Naive B cell (primary cell): ENCODE results near the gene XRCC4. TPM values are rescaled to one million over a fixed set of nuclear protein-coding genes. Genes with fewer than 3 reads are reported as not detected.

ENCODE experiments used
- ATAC-seq, 2 donors: fragments of 150-1000 bp; cut with Tn5 transposase; 2 replicates each; pipeline ENCODE4 v1.10.0; 2021; ENCODE audit warnings: low read depth in 2 of 2, mild to moderate bottlenecking in 2 of 2, moderate library complexity in 2 of 2
- DNase-seq: peaks from one replicate; pipeline ENCODE4 v3.0.0; 2022
- H3K27ac Mint-ChIP-seq, 6 donors: one replicate each; pipeline ENCODE4 v1.8.0; 2020 to 2022; ENCODE audit warnings: mild to moderate bottlenecking in 6 of 6, mixed read lengths in 6 of 6, moderate library complexity in 5 of 6, inconsistent platforms in 2 of 6
- H3K27me3 Mint-ChIP-seq, 3 donors: one replicate each; pipeline ENCODE4 v1.8.0; 2021 to 2022; ENCODE audit warnings: mixed read lengths in 3 of 3, mild to moderate bottlenecking in 1 of 3
- H3K36me3 Mint-ChIP-seq, 2 donors: one replicate each; pipeline ENCODE4 v1.8.0; 2020 to 2022; ENCODE audit warnings: mixed read lengths in 2 of 2, inconsistent platforms in 1 of 2, mild to moderate bottlenecking in 1 of 2
- H3K4me1 Mint-ChIP-seq, 3 donors: one replicate each; pipeline ENCODE4 v1.8.0; 2020 to 2022; ENCODE audit warnings: mixed read lengths in 3 of 3, inconsistent platforms in 1 of 3, mild to moderate bottlenecking in 1 of 3, moderate library complexity in 1 of 3
- H3K4me3 Mint-ChIP-seq, 8 donors: one replicate each; pipeline ENCODE4 v1.8.0; 2020 to 2022; ENCODE audit warnings: mild to moderate bottlenecking in 8 of 8, mixed read lengths in 8 of 8, moderate library complexity in 8 of 8, inconsistent platforms in 2 of 8
- H3K9me3 Mint-ChIP-seq, 7 donors: one replicate each; pipeline ENCODE4 v1.8.0; 2020 to 2022; ENCODE audit warnings: mixed read lengths in 7 of 7, mild to moderate bottlenecking in 5 of 7, inconsistent platforms in 2 of 7, moderate library complexity in 1 of 7
- polyA plus RNA-seq, 6 donors: library from polyadenylated mRNA; unstranded; fragments of 300-500 nt; fragmentation: Illumina TruSeq; gene quantifications; one replicate each; pipeline ENCODE4 v1.2.3, GENCODE V29; 2021; ENCODE audit warnings: low read depth in 6 of 6

The XRCC4 gene
- 1 to 10 TPM; 7.8 to 9.9 (median 9.3) TPM for polyA plus RNA-seq

DNA sequence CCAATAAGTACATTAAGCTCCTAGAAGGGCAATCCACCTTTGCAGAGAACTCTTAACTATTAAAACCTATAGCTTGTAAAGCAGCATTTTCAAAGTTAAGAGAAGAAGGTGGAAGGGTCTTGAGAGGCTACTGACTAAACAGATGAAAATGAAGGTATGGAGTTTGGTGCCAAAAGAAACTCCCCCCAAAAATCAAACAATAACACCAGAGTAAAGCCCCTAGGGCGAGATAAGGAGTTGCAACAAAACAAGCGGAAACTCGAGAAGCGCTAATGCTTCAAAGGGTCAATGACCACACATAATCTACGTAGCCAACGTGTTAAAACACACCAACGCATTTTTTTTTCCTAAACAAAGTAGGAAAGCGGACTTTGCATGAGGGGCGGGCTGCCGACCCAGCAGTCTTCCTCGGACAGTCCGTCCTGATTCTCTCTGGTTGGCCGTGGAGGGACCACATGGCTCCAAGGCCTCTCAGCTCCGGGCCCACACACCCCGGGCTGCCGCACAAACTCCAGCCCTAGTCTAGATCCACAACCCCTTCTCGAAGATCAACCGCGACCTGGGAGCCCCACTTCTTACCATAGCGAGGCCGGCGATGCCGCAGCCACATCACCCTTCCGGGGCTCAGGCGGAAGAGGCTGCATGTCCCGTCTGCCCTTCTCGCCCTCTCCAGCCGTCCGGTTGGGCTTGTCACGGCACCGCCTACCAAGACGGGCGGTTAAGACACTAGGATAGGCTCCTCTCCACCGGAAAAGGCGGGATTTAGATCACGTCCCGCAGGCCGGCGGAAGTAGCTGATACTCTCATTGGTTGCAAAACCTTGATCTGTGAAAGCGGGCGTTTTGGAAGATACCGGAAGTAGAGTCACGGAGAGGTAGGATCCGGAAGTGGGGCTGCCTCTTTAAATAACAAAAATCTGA lies at the start of gene XRCC4, which contains the start of gene TMEM167A:
Gene XRCC4, plus strand, starts transcription at position 806 of the 920 bp plus-strand sequence. CDS start 27,373 bp downstream, outside the sequence.
Gene TMEM167A, minus strand, starts transcription at position 653 of the 920 bp plus-strand sequence. Its CDS starts 71 bp downstream, at position 582.
- no peaks in the 10 kb centered on the region for H3K27me3 Mint-ChIP-seq
- H3K4me3 Mint-ChIP-seq: peak within 1 kb of the TSS; percentile 95 to 100 (median 98)
- H3K36me3 Mint-ChIP-seq: peaks cover 7 to 15% of the 10 kb centered on the region in 2 donors
- H3K4me1 Mint-ChIP-seq: peaks cover 33 to 64% (median 45%) of the 10 kb centered on the region in 3 donors
- H3K9me3 Mint-ChIP-seq: no peaks in the 10 kb centered on the region
- DNase-seq: peak; percentile 94
- peak within 1 kb of the TSS; percentile 96 to 99 (median 98) for H3K27ac Mint-ChIP-seq
- ATAC-seq: peak; percentile 98

DNA sequence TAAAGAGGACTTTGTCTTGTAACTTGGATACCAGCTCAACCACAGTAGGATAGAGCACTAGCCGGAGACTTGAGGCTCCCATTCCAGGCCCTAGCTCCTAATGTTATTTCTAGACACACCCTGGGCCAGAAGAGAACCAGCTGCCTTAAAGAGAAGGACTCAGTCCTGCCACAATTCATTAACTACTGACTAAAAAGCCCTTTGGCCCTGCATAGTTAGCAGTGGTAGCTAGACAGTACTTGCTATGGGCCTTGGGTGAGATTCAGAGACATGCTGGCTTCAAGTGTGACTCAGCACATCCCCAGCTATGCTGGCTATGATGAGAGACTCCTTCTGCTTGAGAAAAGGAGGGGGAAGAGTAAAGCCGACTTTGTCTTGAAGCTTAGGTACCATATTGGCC lies 47.4 kb upstream of the XRCC4 start:
- ATAC-seq (no peak), DNase-seq (no peak)
- H3K9me3 Mint-ChIP-seq: no peaks in the 10 kb centered on the region
- H3K36me3 Mint-ChIP-seq: no peaks in the 10 kb centered on the region
- H3K27me3 Mint-ChIP-seq: no peaks in the 10 kb centered on the region
- no peak overlapping the region for H3K4me3 Mint-ChIP-seq
- no peak overlapping the region for H3K27ac Mint-ChIP-seq
- H3K4me1 Mint-ChIP-seq: peaks cover 12 to 24% (median 16%) of the 10 kb centered on the region in 3 donors

DNA sequence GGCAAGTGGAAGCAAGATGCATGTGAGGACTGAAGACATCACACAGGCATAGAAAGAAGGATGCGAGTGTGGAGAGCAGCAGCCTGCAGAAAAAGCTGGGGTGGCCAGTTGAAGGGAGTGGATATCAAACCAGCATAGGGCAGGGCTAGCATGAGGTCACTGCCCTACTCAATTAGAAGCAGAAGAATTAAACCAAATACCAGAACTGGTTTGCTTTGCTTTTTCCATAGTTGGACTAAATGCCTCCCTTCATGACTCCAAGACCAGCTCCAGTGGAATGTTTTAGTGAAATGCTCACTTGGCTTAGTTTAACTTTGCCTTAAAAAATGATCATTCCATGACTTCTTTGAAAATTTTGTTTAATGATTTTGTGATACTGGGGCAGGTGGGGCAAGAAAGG lies 46.0 kb upstream of the XRCC4 start:
- Mint-ChIP-seq H3K9me3 (no peaks in the 10 kb centered on the region), H3K4me3 (no peak overlapping the region), H3K4me1 (peaks cover 12 to 16% (median 14%) of the 10 kb centered on the region in 3 donors), H3K36me3 (no peaks in the 10 kb centered on the region), H3K27ac (no peak overlapping the region), H3K27me3 (no peaks in the 10 kb centered on the region)
- ATAC-seq (no peak), DNase-seq (no peak)

DNA sequence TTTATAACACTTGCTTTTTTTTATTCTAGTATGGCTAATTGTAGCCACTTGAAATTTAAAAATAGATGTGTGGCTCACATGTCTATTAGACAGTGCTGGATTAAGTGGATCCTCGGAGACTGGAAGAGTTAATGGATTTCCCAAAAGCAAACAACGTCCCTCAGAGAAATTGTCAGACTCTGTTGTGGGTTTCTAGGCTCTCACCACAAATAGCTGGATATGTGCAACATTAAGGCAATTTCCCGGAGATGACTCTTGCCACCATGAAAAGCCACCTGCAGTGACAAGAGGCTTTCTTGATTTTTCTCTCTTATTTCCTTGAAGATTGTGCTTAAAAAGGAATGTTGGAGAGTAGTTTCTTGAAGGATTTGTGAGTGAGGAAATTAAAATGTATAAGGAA lies 43.3 kb upstream of the XRCC4 start:
- DNase-seq: no peak
- Mint-ChIP-seq H3K27ac (no peak overlapping the region), H3K9me3 (no peaks in the 10 kb centered on the region), H3K4me3 (no peak overlapping the region), H3K36me3 (no peaks in the 10 kb centered on the region), H3K4me1 (no peaks in the 10 kb centered on the region), H3K27me3 (no peaks in the 10 kb centered on the region)
- no peak for ATAC-seq

DNA sequence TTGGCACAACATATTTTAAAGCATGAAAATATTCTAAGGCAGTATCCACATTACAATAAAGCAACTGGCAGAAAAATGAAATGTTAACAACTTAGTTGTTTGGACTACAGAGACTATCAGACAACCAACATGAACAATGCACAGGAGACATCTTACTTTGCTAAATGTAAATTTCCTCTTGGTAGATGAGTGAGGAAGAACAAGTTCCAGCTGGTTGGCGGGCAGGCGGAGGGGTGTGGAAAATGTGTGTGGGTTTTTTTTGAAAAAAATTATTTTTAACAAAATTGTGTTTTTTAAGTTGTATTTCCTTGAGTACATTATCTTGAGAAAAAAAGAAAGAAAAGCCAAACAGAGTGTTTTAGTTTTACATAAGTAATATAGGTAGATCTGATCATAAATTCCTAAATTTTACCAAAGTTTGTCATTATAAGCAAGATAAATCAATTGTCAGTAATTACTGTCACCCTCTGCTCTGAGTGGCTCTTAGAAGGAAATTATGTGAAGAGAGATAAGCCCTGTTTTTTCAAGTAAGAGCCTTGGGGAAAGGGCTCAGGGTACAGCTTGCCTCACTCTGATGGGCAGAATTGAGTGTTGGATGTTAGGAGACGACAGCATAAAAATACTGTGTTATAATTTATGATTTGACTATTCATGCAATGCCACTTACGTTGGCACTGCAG lies 42.7 kb upstream of the XRCC4 start:
- no peaks in the 10 kb centered on the region for H3K27me3 Mint-ChIP-seq
- ATAC-seq: no peak
- no peak for DNase-seq
- no peaks in the 10 kb centered on the region for H3K36me3 Mint-ChIP-seq
- H3K4me3 Mint-ChIP-seq: no peak overlapping the region
- H3K27ac Mint-ChIP-seq: no peak overlapping the region
- no peaks in the 10 kb centered on the region for H3K9me3 Mint-ChIP-seq
- no peaks in the 10 kb centered on the region for H3K4me1 Mint-ChIP-seq

DNA sequence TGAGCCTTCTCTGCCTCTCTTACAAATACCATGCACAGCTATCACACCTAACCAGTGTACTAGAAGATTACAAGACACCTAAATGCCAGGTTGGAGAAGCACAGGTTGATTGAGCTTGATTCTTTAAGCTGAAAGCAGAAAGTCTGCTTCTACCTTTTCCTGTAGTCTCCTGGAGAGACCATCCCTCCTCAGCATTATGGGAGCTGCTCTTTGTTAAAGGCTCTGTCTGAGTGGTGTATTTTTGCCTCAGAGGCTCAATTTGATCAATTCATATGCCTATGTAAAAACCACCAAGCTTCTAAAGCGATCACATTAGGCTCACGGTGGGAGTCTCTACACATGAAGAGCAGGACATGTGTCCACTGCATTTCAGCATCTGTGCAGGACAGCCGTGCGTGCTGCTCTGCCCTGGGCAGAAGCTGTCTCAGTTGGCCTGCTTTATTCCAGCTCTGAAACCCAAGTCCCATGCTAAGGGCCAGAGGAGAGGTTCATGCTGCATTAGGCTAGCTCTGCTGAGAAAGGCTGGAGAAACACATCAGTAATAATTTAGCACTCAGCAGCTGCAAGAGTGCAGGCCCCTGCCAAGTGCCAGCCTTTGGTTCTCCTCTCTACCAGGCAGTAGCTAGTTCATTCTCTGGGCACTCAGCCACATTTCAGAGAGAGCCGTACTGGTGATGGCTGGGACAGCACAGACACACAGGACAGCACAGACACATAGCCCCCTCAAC lies 41.8 kb upstream of the XRCC4 start:
- DNase-seq (no peak), ATAC-seq (no peak)
- H3K4me1 Mint-ChIP-seq: no peaks in the 10 kb centered on the region
- H3K36me3 Mint-ChIP-seq: no peaks in the 10 kb centered on the region
- no peaks in the 10 kb centered on the region for H3K27me3 Mint-ChIP-seq
- H3K4me3 Mint-ChIP-seq: no peak overlapping the region
- no peak overlapping the region for H3K27ac Mint-ChIP-seq
- H3K9me3 Mint-ChIP-seq: no peaks in the 10 kb centered on the region

DNA sequence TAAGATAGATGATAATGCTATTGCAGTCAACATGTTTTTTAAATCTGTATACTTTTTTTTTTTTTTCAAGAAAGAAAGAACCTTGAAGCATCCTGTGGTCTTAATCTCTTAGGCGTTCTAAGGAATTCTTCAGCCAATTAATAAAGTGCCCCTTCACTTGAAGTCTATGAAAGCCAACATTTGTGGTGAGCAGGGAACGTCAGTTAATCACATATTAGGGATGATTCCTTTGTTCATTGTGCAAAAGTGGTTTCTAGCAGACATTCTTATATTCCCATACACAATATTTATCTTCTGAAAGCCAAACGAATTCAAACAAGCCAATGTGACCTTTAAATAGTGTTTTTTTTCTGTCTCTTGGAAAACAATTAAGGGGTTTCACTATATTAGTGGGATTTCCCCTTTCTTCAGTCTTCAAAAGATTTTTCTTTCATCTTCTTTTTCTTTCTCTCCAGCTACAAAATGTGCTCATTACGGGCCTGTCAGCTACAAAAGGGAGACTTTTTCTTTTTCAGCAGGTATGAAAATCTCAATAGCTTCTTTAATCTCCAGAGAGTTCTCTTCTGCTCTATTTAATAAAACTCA lies 40.3 kb upstream of the XRCC4 start:
- ATAC-seq (no peak), DNase-seq (no peak)
- no peak overlapping the region for H3K4me3 Mint-ChIP-seq
- H3K4me1 Mint-ChIP-seq: no peaks in the 10 kb centered on the region
- H3K27ac Mint-ChIP-seq: peak overlapping the region in 2 of 6 donors; percentile 22 to 47
- H3K36me3 Mint-ChIP-seq: no peaks in the 10 kb centered on the region
- H3K27me3 Mint-ChIP-seq: no peaks in the 10 kb centered on the region
- no peaks in the 10 kb centered on the region for H3K9me3 Mint-ChIP-seq

DNA sequence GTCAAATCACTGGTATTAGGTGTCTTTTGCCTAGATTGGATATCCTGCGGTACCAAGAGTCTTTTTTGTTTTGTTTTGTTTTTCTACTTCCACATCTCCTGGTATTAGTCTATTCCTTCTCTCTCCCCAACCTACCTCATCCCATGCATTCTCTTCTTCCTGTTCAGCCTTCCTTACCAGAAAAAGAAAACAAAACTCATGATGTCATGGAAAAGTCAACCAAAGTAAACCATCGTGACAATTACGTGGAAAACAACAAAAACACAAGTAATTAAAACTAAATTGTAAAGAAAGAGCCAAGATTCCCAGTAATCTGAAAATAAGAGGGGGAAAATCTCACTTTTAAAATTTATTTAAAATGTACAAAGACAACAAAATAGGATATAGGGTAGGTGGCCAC lies 38.4 kb upstream of the XRCC4 start:
- no peak overlapping the region for H3K27ac Mint-ChIP-seq
- H3K27me3 Mint-ChIP-seq: no peaks in the 10 kb centered on the region
- H3K4me3 Mint-ChIP-seq: no peak overlapping the region
- H3K9me3 Mint-ChIP-seq: no peaks in the 10 kb centered on the region
- H3K4me1 Mint-ChIP-seq: peaks cover 0 to 3% (median 0%) of the 10 kb centered on the region in 3 donors
- H3K36me3 Mint-ChIP-seq: no peaks in the 10 kb centered on the region
- DNase-seq (no peak), ATAC-seq (no peak)

DNA sequence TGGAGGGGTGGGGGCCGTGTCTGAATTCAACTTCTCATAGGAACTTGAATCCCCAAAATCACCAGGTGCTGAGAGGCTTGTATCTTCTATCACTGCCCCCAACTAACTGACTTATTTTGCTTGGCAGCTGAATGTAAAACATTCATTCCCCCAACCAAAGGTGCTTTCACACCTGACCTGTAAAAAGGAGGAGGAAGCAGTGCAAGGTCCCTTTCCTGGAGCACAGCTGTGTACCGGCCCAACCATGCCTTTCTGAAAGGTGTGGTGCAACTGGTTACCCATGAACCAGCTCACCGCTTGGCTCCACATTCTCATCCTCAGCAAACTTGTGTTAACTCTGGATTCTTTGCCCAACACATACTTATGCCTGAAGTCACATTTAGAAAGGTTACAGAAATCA lies 34.8 kb upstream of the XRCC4 start:
- peaks cover 0 to 3% (median 0%) of the 10 kb centered on the region in 3 donors for H3K4me1 Mint-ChIP-seq
- H3K9me3 Mint-ChIP-seq: no peaks in the 10 kb centered on the region
- H3K4me3 Mint-ChIP-seq: no peak overlapping the region
- no peak for ATAC-seq
- H3K27me3 Mint-ChIP-seq: no peaks in the 10 kb centered on the region
- no peaks in the 10 kb centered on the region for H3K36me3 Mint-ChIP-seq
- no peak for DNase-seq
- H3K27ac Mint-ChIP-seq: peak overlapping the region in 1 of 6 donors; percentile 33

DNA sequence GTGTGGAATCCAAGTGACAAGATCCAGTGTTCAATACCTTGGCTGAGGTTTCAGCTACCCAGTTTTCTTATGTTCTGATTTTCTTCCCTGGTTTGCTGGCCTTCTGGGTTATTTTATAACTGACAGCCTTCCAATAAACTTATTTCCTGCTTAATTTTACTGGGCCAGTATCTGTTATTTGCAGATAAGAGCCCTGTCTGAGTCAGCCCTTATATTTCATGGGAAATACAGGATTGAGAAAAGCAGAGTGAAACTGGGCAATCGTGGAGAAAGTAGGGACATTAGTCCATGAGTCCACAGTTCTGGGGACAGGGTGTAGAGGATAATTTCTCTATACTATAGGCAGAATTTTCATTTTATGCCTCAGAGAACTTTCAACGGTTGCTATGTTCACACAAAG lies 32.4 kb upstream of the XRCC4 start:
- H3K4me1 Mint-ChIP-seq: peaks cover 0 to 3% (median 0%) of the 10 kb centered on the region in 3 donors
- ATAC-seq (no peak), DNase-seq (no peak)
- no peaks in the 10 kb centered on the region for H3K36me3 Mint-ChIP-seq
- H3K4me3 Mint-ChIP-seq: no peak overlapping the region
- H3K27me3 Mint-ChIP-seq: no peaks in the 10 kb centered on the region
- H3K9me3 Mint-ChIP-seq: no peaks in the 10 kb centered on the region
- H3K27ac Mint-ChIP-seq: no peak overlapping the region

DNA sequence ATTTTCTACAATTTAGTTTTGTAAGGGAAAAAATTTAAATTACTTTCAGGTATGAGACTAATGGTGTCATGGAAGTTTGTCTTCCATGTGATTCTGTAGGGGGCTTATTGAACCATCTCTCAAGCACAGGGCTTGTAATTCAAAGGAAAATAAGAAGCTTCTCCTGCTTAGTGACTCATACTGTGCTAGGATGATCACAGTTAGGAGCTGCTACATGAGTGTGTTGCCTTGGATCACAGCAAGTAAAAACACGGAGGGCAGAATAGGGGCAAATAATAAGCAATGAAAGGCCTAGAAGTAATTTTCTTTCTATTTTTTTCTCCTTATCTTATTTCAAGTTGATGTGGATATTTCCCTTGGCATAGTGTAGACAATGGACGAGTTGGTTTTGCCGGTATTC lies 29.1 kb upstream of the XRCC4 start:
- no peak overlapping the region for H3K4me3 Mint-ChIP-seq
- no peak overlapping the region for H3K27ac Mint-ChIP-seq
- H3K9me3 Mint-ChIP-seq: no peaks in the 10 kb centered on the region
- no peak for DNase-seq
- H3K4me1 Mint-ChIP-seq: peaks cover 0 to 3% (median 0%) of the 10 kb centered on the region in 3 donors
- peaks cover 0 to 5% of the 10 kb centered on the region in 2 donors for H3K36me3 Mint-ChIP-seq
- ATAC-seq: no peak
- H3K27me3 Mint-ChIP-seq: no peaks in the 10 kb centered on the region

DNA sequence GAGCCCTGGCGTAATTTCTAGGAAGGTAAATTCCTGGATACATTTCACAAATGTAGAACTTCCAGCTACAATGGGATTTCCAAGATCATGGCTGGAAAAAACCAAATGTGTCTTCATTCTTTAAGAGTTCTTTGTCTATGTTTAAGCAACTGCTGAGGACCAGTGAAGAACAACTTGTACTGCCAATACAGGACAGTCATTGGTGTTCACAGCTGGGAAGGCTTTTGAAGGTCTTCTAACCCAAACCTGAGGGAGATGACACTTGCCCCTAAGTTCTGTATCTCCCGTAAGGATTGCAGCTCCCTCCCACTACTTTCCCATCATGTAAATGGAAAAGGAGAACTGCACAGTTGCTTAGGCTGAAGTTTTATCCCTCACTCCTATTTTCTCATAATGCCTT lies 28.5 kb upstream of the XRCC4 start:
- no peaks in the 10 kb centered on the region for H3K4me1 Mint-ChIP-seq
- DNase-seq (no peak), ATAC-seq (no peak)
- H3K27ac Mint-ChIP-seq: no peak overlapping the region
- H3K36me3 Mint-ChIP-seq: peaks cover 3 to 8% of the 10 kb centered on the region in 2 donors
- no peak overlapping the region for H3K4me3 Mint-ChIP-seq
- no peaks in the 10 kb centered on the region for H3K9me3 Mint-ChIP-seq
- H3K27me3 Mint-ChIP-seq: no peaks in the 10 kb centered on the region

DNA sequence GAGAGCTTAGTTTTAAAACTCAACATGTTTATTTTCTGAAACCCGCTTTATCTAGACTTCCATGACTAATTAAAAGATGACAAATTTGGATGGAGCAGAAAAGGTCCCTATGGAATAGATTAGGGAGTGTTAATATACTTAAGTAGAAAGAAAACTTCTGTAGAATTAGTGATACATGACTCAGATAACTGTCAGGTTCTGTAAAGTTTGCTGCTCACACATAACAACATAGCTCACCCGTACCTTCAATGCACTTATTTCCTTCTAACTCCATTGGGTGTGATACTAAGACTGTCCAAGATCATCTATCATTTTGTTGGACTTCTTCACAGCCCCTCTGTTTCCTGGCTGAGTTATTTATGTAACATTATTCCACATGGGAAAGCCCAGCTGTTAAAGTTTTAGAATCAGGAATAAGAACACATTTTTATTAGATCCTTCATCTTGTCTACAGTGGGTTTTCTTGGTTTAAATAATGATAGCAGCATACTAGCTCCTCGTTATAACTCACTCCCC lies 27.9 kb upstream of the XRCC4 start:
- Mint-ChIP-seq H3K4me3 (no peak overlapping the region), H3K27me3 (no peaks in the 10 kb centered on the region), H3K27ac (no peak overlapping the region), H3K36me3 (peaks cover 9 to 14% of the 10 kb centered on the region in 2 donors), H3K4me1 (no peaks in the 10 kb centered on the region), H3K9me3 (no peaks in the 10 kb centered on the region)
- no peak for DNase-seq
- ATAC-seq: no peak
